GM12878 (cell line): Measurements from ENCODE around the gene ARHGAP26. TPM values are rescaled to one million over a fixed set of nuclear protein-coding genes. Genes with fewer than 3 reads are reported as not detected.

Experiments used
- ATAC-seq: fragments of 200-7000 bp; cut with Tn5 transposase; 3 replicates; pipeline ENCODE4 v1.9.1; 2020; ENCODE audit warnings: mild to moderate bottlenecking, moderate library complexity
- BruUV-seq: library from RNA; stranded (reverse); fragments of 400-500 nt; replicated peaks from 2 replicates; lab custom pipeline; 2021; lab: Mats Ljungman, UMichigan
- CTCF ChIA-PET: fragments of 300-600 bp; sonication (Branson Sonifier 250); formaldehyde crosslinking; extraction: SDS; loops from one replicate; lab custom pipeline; 2021; ENCODE audit warnings: inconsistent platforms; lab: Yijun Ruan, JAX
- POLR2A ChIA-PET: fragments of 350-600 bp; formaldehyde crosslinking; extraction: SDS; loops from one replicate; lab custom pipeline; 2021; ENCODE audit warnings: inconsistent platforms; lab: Charles Lee
- RAD21 ChIA-PET: fragments of 300-600 bp; sonication (Branson Sonifier 250); formaldehyde crosslinking; loops from one replicate; lab custom pipeline; 2023; ENCODE audit warnings: antibody characterized with exemption; ENCODE audit not compliant: unreplicated experiment; lab: Charles Lee
- SMC1A ChIA-PET: fragments of 300-600 bp; sonication (Branson Sonifier 250); formaldehyde crosslinking; loops from one replicate; lab custom pipeline; 2023; ENCODE audit not compliant: unreplicated experiment, uncharacterized antibody; lab: Charles Lee
- DNase-seq: peaks from one replicate; pipeline ENCODE4 v3.0.0-alpha.2; 2011; ENCODE audit warnings: low read depth, low spot score
- FAIRE-seq: peaks from 3 replicates; lab custom pipeline; 2011; peaks lifted over from hg19 to GRCh38; lab: Jason Lieb, UNC
- H2AFZ ChIP-seq: 2 replicates; pipeline ENCODE4 v1.6.0; 2011; ENCODE audit warnings: low read depth, low read length, control low read depth; ENCODE audit not compliant: control insufficient read depth
- H3K27ac ChIP-seq: 2 replicates; pipeline ENCODE4 v1.5.1; 2011; ENCODE audit warnings: control low read depth; ENCODE audit not compliant: control insufficient read depth, insufficient read depth
- H3K27me3 ChIP-seq, 2 experiments: replicated peaks in 1 of 2; 2 replicates each; pipeline versions ENCODE4 v1.6.0 to v1.6.1; 2011; ENCODE audit warnings: low read length in 1 of 2; ENCODE audit not compliant: control insufficient read depth in 2 of 2, insufficient read depth in 2 of 2
- H3K36me3 ChIP-seq, 2 experiments: 2 replicates each; pipeline ENCODE4 v1.5.1; 2011; ENCODE audit warnings: low read length in 1 of 2; ENCODE audit not compliant: control insufficient read depth in 2 of 2, insufficient read depth in 2 of 2
- H3K4me1 ChIP-seq: 2 replicates; pipeline ENCODE4 v1.6.1; 2011; ENCODE audit warnings: mild to moderate bottlenecking, low read length, moderate library complexity, mixed read lengths; ENCODE audit not compliant: control insufficient read depth, insufficient read depth
- H3K4me2 ChIP-seq: 2 replicates; pipeline ENCODE4 v1.6.0; 2011; ENCODE audit warnings: control low read depth; ENCODE audit not compliant: control insufficient read depth, insufficient read depth
- H3K4me3 ChIP-seq: fragments of 200-600 bp; sonication (generic); 2 replicates; pipeline ENCODE4 v1.5.1; 2016
- H3K79me2 ChIP-seq: 2 replicates; pipeline ENCODE4 v1.6.0; 2011; ENCODE audit warnings: low read length; ENCODE audit not compliant: control insufficient read depth, insufficient read depth
- H3K9ac ChIP-seq: 2 replicates; pipeline ENCODE4 v1.8.0; 2011; ENCODE audit warnings: low read length, control low read depth, mixed read lengths; ENCODE audit not compliant: control insufficient read depth, insufficient read depth
- H3K9me3 ChIP-seq: replicated peaks from 3 replicates; pipeline ENCODE4 v1.5.1; 2011; ENCODE audit warnings: mild to moderate bottlenecking, low read length; ENCODE audit not compliant: control insufficient read depth, insufficient read depth
- H4K20me1 ChIP-seq: 2 replicates; pipeline ENCODE4 v1.6.0; 2011; ENCODE audit not compliant: control insufficient read depth, insufficient read depth
- BACH1 ChIP-seq: fragments of 450-650 bp; IDR thresholded peaks from 2 replicates; pipeline ENCODE4 v1.6.1; 2017; ENCODE audit warnings: mild to moderate bottlenecking, borderline replicate concordance
- EGR1 ChIP-seq, 2 experiments: IDR thresholded peaks; 1 replicate in 1 of 2; 2 replicates in 1 of 2; pipeline ENCODE4 v1.6.1; 2011 to 2012; ENCODE audit warnings: low read depth in 2 of 2, low read length in 2 of 2, borderline replicate concordance in 1 of 2, mild to moderate bottlenecking in 1 of 2, moderate library complexity in 1 of 2
- EP300 ChIP-seq, 2 experiments: fragments of 150-350 bp in 1 of 2; IDR thresholded peaks; 2 replicates each; pipeline ENCODE4 v1.6.1; 2011 to 2012; ENCODE audit warnings: low read depth in 2 of 2, low read length in 2 of 2, borderline replicate concordance in 1 of 2, improper control_type of control experiment in 1 of 2, inconsistent platforms in 1 of 2; ENCODE audit not compliant: control insufficient read depth in 1 of 2
- IKZF2 ChIP-seq, 2 experiments: fragments of 450-650 bp; IDR thresholded peaks; 2 replicates each; pipeline ENCODE4 v1.6.1; 2017; ENCODE audit warnings: mild to moderate bottlenecking in 2 of 2, moderate library complexity in 2 of 2
- NRF1 ChIP-seq: conservative IDR thresholded peaks from 2 replicates; pipeline ENCODE4 v1.6.1; 2011; ENCODE audit warnings: mild to moderate bottlenecking, low read depth, low read length, improper control_type of control experiment
- RBBP5 ChIP-seq: fragments of 200-600 bp; sonication (generic); conservative IDR thresholded peaks from 2 replicates; pipeline ENCODE4 v1.6.1; 2016
- SMAD5 ChIP-seq: IDR thresholded peaks from 2 replicates; pipeline ENCODE4 v1.6.1; 2016; ENCODE audit warnings: antibody characterized with exemption, low read depth
- SMARCA5 ChIP-seq: fragments of 450-650 bp; IDR thresholded peaks from 2 replicates; pipeline ENCODE4 v1.6.1; 2017; ENCODE audit warnings: mild to moderate bottlenecking
- SRF ChIP-seq, 2 experiments: IDR thresholded peaks; 2 replicates each; pipeline ENCODE4 v1.6.1; 2011; ENCODE audit warnings: low read depth in 2 of 2, low read length in 2 of 2, mild to moderate bottlenecking in 1 of 2, moderate library complexity in 1 of 2
- SUZ12 ChIP-seq: fragments of 200-600 bp; sonication (generic); IDR thresholded peaks from one replicate; pipeline ENCODE4 v1.6.1; 2018; ENCODE audit warnings: antibody characterized with exemption, mild to moderate bottlenecking; ENCODE audit not compliant: unreplicated experiment
- TARDBP ChIP-seq: IDR thresholded peaks from 2 replicates; pipeline ENCODE4 v1.6.1; 2016; ENCODE audit warnings: borderline replicate concordance
- YY1 ChIP-seq: IDR thresholded peaks from 2 replicates; pipeline ENCODE4 v1.6.1; 2011; ENCODE audit warnings: low read depth, mild to moderate bottlenecking, low read length
- WGBS: methylation state at CpG from one replicate; pipeline ENCODE4 v1.1.6; 2016; ENCODE audit warnings: low lambda C conversion rate; ENCODE audit not compliant: insufficient replicate concordance, insufficient coverage; ENCODE audit errors: missing lambda C conversion rate; 5-methylcytosine and 5-hydroxymethylcytosine counted together
- in situ Hi-C: fragments of 300-500 bp; cut with MboI; formaldehyde crosslinking; loops from 9 replicates; pipeline ENCODE4 v1.14.3; 2018; ENCODE audit warnings: mixed read lengths
- intact Hi-C: fragments of 100-400 bp; cut with micrococcal nuclease; formaldehyde crosslinking; loops from one replicate; pipeline ENCODE4 v1.14.2; 2022; ENCODE audit not compliant: unreplicated experiment
- polyA plus RNA-seq, 11 experiments: library from polyadenylated mRNA; depleted of rRNA in 4 of 11; unstranded in 6 of 11; stranded (reverse) in 5 of 11; fragments of >200 nt; fragmentation: Nextera tagmentation in 4 of 11; fragmentation: Illumina TruSeq in 1 of 11; extraction: Ambion mirVana in 4 of 11; extraction: Trizol in 1 of 11; gene quantifications; 1 replicate in 1 of 11; 2 replicates in 10 of 11; pipeline versions ENCODE4 v1.2.1 to v1.2.3, GENCODE V29; 2011 to 2016; ENCODE audit warnings: inconsistent platforms in 2 of 11, missing spikeins in 2 of 11, low read depth in 1 of 11
- total RNA-seq, 4 experiments: library from RNA; depleted of rRNA in 3 of 4; stranded (reverse); fragments of >200 nt in 3 of 4; fragmentation: Illumina TruSeq in 1 of 4; extraction: Trizol in 1 of 4; gene quantifications; 2 replicates each; pipeline versions ENCODE4 v1.2.1 to v1.2.3, GENCODE V29; 2013 to 2021
- TF ChIP-seq, protein P1 (sequence below): fragments of 450-650 bp; IDR thresholded peaks from 2 replicates; pipeline ENCODE4 v1.6.1; 2017; ENCODE audit warnings: mild to moderate bottlenecking, moderate library complexity
- TF ChIP-seq, protein P2 (sequence below): fragments of 450-650 bp; IDR thresholded peaks from 2 replicates; pipeline ENCODE4 v1.6.1; 2016; ENCODE audit warnings: mild to moderate bottlenecking
- TF ChIP-seq, protein P3 (sequence below): IDR thresholded peaks from 2 replicates; pipeline ENCODE4 v1.6.1; 2012; ENCODE audit warnings: low read depth, low read length, improper control_type of control experiment

Gene ARHGAP26
- total and polyA plus RNA-seq, 10 of the 15 experiments (the other 5 are each of a cell fraction or from before 2014, with no cell fraction given), result 9.4 to 41.5 (median 19.3) TPM

DNA sequence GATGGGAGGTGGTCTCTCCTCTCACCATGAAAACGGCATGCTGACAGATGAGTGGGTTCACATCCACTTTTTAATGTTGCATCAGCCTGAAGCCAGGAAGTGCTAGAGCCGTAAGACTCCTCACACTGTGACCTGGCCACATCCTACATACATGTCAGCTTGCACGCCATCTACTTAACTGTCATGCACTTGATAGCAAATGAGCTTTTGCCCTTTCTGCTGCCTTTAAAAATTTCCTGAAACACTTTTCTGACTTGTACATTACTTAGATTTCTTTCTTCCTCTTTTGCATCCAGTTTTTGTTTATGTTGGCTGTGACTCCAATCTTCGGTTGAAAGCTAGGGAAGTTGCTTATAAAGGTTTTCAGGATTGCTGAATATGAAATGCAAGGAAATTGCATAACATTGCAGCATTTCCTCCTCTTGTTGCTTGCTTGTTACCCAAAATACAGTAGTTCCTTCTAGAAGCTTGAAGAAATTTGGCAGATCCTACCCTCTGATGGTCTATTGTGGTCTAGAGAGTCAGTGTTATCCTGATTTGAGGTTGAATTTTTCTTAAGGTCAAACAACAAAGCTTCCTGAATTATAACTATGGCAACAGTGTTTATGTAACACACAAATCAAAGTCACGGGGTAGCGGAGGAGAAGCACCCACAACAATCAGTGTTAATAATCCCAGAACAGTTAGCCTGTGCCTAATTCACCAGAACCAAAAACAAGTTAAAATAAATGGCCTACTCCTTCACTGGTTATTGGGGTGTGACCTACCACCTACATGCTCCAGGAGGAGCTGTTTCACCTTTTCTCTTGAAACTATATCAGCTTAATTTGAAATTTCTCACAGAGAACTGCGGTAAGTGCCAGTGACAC, 232.5 kb downstream of the ARHGAP26 start (continued):
- TF ChIP-seq, protein P1, sequence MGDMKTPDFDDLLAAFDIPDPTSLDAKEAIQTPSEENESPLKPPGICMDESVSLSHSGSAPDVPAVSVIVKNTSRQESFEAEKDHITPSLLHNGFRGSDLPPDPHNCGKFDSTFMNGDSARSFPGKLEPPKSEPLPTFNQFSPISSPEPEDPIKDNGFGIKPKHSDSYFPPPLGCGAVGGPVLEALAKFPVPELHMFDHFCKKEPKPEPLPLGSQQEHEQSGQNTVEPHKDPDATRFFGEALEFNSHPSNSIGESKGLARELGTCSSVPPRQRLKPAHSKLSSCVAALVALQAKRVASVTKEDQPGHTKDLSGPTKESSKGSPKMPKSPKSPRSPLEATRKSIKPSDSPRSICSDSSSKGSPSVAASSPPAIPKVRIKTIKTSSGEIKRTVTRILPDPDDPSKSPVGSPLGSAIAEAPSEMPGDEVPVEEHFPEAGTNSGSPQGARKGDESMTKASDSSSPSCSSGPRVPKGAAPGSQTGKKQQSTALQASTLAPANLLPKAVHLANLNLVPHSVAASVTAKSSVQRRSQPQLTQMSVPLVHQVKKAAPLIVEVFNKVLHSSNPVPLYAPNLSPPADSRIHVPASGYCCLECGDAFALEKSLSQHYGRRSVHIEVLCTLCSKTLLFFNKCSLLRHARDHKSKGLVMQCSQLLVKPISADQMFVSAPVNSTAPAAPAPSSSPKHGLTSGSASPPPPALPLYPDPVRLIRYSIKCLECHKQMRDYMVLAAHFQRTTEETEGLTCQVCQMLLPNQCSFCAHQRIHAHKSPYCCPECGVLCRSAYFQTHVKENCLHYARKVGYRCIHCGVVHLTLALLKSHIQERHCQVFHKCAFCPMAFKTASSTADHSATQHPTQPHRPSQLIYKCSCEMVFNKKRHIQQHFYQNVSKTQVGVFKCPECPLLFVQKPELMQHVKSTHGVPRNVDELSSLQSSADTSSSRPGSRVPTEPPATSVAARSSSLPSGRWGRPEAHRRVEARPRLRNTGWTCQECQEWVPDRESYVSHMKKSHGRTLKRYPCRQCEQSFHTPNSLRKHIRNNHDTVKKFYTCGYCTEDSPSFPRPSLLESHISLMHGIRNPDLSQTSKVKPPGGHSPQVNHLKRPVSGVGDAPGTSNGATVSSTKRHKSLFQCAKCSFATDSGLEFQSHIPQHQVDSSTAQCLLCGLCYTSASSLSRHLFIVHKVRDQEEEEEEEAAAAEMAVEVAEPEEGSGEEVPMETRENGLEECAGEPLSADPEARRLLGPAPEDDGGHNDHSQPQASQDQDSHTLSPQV, result 0 out of 2 replicates have a peak, but pooled peaks have one; percentile 54

DNA sequence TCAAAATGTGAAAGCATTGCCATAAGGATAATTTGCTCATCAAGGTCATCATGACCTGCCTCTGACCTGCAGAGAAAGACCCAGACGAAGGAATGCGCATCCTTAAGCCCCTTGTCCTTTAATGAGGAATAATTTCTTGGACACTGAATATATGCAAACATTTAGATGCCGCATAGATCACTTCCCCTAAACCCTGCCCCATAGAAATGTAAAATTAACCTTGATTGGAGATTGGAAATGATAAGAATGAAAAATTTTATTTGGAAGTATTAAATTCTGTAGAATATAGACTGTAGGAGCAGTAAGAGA, 233.1 kb downstream of the ARHGAP26 start:
- Histone ChIP-seq H3K4me3 (no peak overlapping the region), H4K20me1 (no peaks in the 10 kb centered on the region), H3K27me3 (no peaks in the 10 kb centered on the region), H3K4me2 (peak overlapping the region; percentile 61; the same call in 1 of the 2 replicates), H3K27ac (peak overlapping the region; percentile 89), H3K4me1 (peaks cover 48% of the 10 kb centered on the region), H3K36me3 (no peaks in the 10 kb centered on the region), H3K9ac (no peak overlapping the region; the same call in 1 of the 2 replicates), H2AFZ (no peak overlapping the region; the same call in 1 of the 2 replicates), H3K79me2 (no peaks in the 10 kb centered on the region; the same call in none of the 2 replicates), H3K9me3 (no peaks in the 10 kb centered on the region; the same call in 2 of the 3 replicates)
- ATAC-seq (no peak), DNase-seq (no peak), FAIRE-seq (no peak)
- BruUV-seq, result no TSS peak
- CTCF ChIA-PET, result interaction anchor here (0.5 to 9.6 kb wide), 36 partner anchors 7 to 1185 kb away, joined by 3 to 92 read pairs (median 4); partner anchors contain the start of gene NR3C1
- in situ Hi-C loops, result loop anchor here (10.0 kb wide), 3 partner anchors 78 to 1182 kb away; no protein-coding TSS in a partner anchor
- SMC1A ChIA-PET, result interaction anchor here (0.6 to 11.6 kb wide), 57 partner anchors 6 to 1187 kb away, joined by 3 to 149 read pairs (median 5); partner anchors contain the start of gene NR3C1
- WGBS, result 34% methylated on average over 3 of the region's 3 CpGs
- POLR2A ChIA-PET, result interaction anchor here (0.6 to 3.0 kb wide), 23 partner anchors 17 to 822 kb away, joined by 3 to 20 read pairs (median 3); no protein-coding TSS in a partner anchor
- intact Hi-C loops, result loop anchor here (1.0 to 10.0 kb wide), 7 partner anchors 52 to 962 kb away; no protein-coding TSS in a partner anchor
- RAD21 ChIA-PET, result interaction anchor here (0.6 to 11.9 kb wide), 55 partner anchors 9 to 1184 kb away, joined by 3 to 129 read pairs (median 5); partner anchors contain the start of genes KCTD16, NR3C1 and YIPF5
- TF ChIP-seq, protein P2, sequence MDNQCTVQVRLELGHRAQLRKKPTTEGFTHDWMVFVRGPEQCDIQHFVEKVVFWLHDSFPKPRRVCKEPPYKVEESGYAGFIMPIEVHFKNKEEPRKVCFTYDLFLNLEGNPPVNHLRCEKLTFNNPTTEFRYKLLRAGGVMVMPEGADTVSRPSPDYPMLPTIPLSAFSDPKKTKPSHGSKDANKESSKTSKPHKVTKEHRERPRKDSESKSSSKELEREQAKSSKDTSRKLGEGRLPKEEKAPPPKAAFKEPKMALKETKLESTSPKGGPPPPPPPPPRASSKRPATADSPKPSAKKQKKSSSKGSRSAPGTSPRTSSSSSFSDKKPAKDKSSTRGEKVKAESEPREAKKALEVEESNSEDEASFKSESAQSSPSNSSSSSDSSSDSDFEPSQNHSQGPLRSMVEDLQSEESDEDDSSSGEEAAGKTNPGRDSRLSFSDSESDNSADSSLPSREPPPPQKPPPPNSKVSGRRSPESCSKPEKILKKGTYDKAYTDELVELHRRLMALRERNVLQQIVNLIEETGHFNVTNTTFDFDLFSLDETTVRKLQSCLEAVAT, result no peak
- TF ChIP-seq IKZF2 (IDR thresholded peaks at IDR 0.05) (0 out of 4 replicates have a peak, but pooled peaks of 1 of the 2 experiments have one; percentile 5), SUZ12 (no peak), BACH1 (no peak), TARDBP (no peak), SMARCA5 (no peak; the same call in 1 of the 2 replicates), EGR1 (IDR thresholded peaks at IDR 0.05; ENCODE audit: borderline replicate concordance in 1 of 2, low read depth in 2 of 2, low read length in 2 of 2) (no peak), SMAD5 (no peak), NRF1 (no peak), EP300 (IDR thresholded peaks at IDR 0.05; ENCODE audit: borderline replicate concordance in 1 of 2, control insufficient read depth in 1 of 2, low read depth in 2 of 2, low read length in 2 of 2) (no peak), YY1 (no peak), RBBP5 (no peak), SRF (IDR thresholded peaks at IDR 0.05; ENCODE audit: low read depth in 2 of 2, low read length in 2 of 2) (no peak)
- TF ChIP-seq, protein P3, sequence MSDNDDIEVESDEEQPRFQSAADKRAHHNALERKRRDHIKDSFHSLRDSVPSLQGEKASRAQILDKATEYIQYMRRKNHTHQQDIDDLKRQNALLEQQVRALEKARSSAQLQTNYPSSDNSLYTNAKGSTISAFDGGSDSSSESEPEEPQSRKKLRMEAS, result no peak
